HG03469 (cell line): ENCODE data around the gene ADGRB3.
"Not testable (repeated sequence)": the region's sequence is repeated elsewhere in the genome, so short reads cannot be mapped to it uniquely, and the experiment has no call there.

Experiments used
- ATAC-seq: cut with Tn5 transposase; IDR thresholded peaks from one replicate; pipeline ENCODE4 v1.9.1; 2021; ENCODE audit warnings: mild to moderate bottlenecking, moderate library complexity, moderate number of reproducible peaks; ENCODE audit not compliant: unreplicated experiment

ADGRB3 gene

GRCh38 chr6:68776354-68776753 is 141.3 kb downstream of the ADGRB3 start:
- no peak for ATAC-seq

- no peak for ATAC-seq
Observed at GRCh38 chr6:68777956-68778355, 142.9 kb downstream of the ADGRB3 start.

GRCh38 chr6:68778356-68779020 is 143.4 kb downstream of the ADGRB3 start:
- no peak for ATAC-seq

- no peak for ATAC-seq
Observed at GRCh38 chr6:68779366-68779765, 144.3 kb downstream of the ADGRB3 start.

GRCh38 chr6:68790128-68790527 is 155.0 kb downstream of the ADGRB3 start:
- ATAC-seq = not testable (repeated sequence)

GRCh38 chr6:68814976-68815375 is 179.9 kb downstream of the ADGRB3 start:
- ATAC-seq = not testable (repeated sequence)

- no peak for ATAC-seq
Observed at GRCh38 chr6:68826501-68826900, 191.4 kb downstream of the ADGRB3 start.

- ATAC-seq = no peak
Observed at GRCh38 chr6:68834551-68834950, 199.5 kb downstream of the ADGRB3 start.

GRCh38 chr6:68838571-68838970 is 203.5 kb downstream of the ADGRB3 start:
- no peak for ATAC-seq

- no peak for ATAC-seq
Observed at GRCh38 chr6:68852791-68853190, 217.7 kb downstream of the ADGRB3 start.

GRCh38 chr6:68859233-68859632 is 224.2 kb downstream of the ADGRB3 start:
- ATAC-seq = no peak

- ATAC-seq = no peak
Observed at GRCh38 chr6:68868646-68869045, 233.6 kb downstream of the ADGRB3 start.

GRCh38 chr6:68873236-68873635 is 238.2 kb downstream of the ADGRB3 start:
- no peak for ATAC-seq

GRCh38 chr6:68874747-68875146 is 239.7 kb downstream of the ADGRB3 start:
- no peak for ATAC-seq

- no peak for ATAC-seq
Observed at GRCh38 chr6:68875403-68875802, 240.3 kb downstream of the ADGRB3 start.

GRCh38 chr6:68876792-68877493 is 241.9 kb downstream of the ADGRB3 start:
- ATAC-seq = peak; percentile 50

- no peak for ATAC-seq
Observed at GRCh38 chr6:68880050-68880813, 245.2 kb downstream of the ADGRB3 start.

- not testable (repeated sequence) for ATAC-seq
Observed at GRCh38 chr6:68883325-68883724, 248.2 kb downstream of the ADGRB3 start.

GRCh38 chr6:68891419-68891818 is 256.3 kb downstream of the ADGRB3 start:
- ATAC-seq = no peak

- ATAC-seq = no peak
Observed at GRCh38 chr6:68892452-68892851, 257.4 kb downstream of the ADGRB3 start.

GRCh38 chr6:68895929-68896328 is 260.8 kb downstream of the ADGRB3 start:
- no peak for ATAC-seq

- no peak for ATAC-seq
Observed at GRCh38 chr6:68901044-68901443, 266.0 kb downstream of the ADGRB3 start.
